ENCODE data around the gene CFI.

The CFI gene

DNA sequence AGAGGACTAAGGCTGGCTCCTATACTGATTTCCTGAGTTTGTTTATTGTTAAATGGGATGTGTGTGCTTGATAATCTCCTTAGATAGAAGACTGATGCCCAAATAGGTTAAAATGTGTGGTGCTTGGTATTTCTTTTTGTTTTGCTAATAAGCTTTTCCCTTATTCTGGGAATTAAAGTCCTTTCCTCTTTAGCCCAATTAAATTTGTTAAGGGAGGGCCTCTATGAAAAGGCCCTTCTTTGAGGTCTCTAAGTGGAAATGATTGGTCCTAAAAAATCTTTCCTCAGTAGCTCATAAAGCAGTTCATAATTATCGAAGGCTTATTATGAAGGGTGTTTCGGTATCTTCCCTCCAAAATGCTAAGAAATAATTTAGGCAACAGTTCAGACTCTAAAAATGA, 25.9 kb upstream of the CFI start, which contains the start of gene RRH:
Gene RRH (plus strand): TSS at position 301 of the 400 bp plus-strand sequence. CDS start 56 bp downstream, at position 357.
- TF ChIP-seq, protein P1, sequence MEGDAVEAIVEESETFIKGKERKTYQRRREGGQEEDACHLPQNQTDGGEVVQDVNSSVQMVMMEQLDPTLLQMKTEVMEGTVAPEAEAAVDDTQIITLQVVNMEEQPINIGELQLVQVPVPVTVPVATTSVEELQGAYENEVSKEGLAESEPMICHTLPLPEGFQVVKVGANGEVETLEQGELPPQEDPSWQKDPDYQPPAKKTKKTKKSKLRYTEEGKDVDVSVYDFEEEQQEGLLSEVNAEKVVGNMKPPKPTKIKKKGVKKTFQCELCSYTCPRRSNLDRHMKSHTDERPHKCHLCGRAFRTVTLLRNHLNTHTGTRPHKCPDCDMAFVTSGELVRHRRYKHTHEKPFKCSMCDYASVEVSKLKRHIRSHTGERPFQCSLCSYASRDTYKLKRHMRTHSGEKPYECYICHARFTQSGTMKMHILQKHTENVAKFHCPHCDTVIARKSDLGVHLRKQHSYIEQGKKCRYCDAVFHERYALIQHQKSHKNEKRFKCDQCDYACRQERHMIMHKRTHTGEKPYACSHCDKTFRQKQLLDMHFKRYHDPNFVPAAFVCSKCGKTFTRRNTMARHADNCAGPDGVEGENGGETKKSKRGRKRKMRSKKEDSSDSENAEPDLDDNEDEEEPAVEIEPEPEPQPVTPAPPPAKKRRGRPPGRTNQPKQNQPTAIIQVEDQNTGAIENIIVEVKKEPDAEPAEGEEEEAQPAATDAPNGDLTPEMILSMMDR (conservative IDR thresholded peaks at IDR 0.05; ENCODE audit: low read depth, low read length), result no peak
- no peak for DNase-seq (ENCODE audit: low read depth)
- no peak within 1 kb of the TSS for H3K4me3 ChIP-seq (ENCODE audit: low read length)

DNA sequence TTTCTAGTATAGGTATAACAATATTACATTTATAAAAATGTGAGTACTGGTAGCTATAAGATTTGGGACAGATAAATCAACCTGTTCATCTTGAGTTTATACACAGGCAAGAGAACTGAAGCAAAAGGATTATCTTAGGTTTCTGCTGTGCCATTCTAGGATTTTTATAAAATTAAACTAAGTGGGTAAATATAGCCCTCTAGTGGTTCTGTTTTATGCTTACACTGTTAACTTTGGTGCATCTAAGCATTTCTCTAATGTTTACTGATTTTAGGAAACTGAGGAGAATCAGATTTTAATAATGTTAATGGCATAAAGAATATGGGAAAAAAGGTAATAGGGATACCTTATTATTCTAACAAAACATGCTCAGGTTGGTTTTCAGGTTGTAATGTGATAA, 24.9 kb upstream of the CFI start:
- TF ChIP-seq, protein P1 (conservative IDR thresholded peaks at IDR 0.05; ENCODE audit: low read depth, low read length), result peak; percentile 51
- no peak for DNase-seq (ENCODE audit: low read depth)
- H3K4me3 ChIP-seq (ENCODE audit: low read length), result no peak overlapping the region

DNA sequence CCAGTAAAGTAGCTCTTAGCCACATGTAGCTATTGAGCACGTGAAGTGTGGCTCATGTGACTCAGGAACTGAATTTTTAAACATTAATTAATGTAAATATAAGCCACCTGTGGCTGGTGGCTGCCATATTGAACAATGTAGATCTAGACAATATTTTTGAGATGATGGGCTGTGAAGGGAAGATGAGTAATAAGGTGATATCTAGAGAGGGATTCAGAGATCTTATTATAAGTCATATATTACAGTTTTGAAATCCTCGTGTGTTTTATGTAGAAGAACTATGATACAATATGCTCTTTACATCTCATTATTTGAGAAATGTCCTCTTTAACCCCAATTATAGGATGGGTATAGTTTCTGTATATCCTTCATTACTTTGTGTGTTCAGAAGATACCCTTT, 19.4 kb upstream of the CFI start:
- no peak overlapping the region for H3K4me3 ChIP-seq (ENCODE audit: low read length)
- TF ChIP-seq, protein P1 (conservative IDR thresholded peaks at IDR 0.05; ENCODE audit: low read depth, low read length), result no peak
- no peak for DNase-seq (ENCODE audit: low read depth)

DNA sequence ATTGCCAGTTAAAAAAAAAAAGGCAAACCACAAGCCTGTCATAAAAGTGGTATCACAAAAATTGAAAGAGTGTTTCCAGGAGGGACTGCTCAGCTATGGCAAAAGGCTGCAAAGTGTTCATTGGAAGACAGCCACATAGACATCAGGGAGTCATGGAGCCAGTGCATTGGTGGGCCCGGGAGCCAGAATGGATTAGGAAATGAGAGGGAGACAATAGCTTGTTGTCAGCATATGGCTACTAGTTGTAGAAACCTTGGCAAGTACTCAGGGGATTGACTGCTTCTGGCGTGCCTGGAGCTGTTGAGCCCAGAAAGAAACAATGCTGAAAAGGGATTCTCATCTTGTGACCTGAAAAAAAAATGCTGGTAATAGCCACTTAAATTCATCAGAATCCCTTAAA, 18.8 kb upstream of the CFI start:
- peak; percentile 43 for DNase-seq (ENCODE audit: low read depth)
- TF ChIP-seq, protein P1 (conservative IDR thresholded peaks at IDR 0.05; ENCODE audit: low read depth, low read length), result no peak
- no peak overlapping the region for H3K4me3 ChIP-seq (ENCODE audit: low read length)

DNA sequence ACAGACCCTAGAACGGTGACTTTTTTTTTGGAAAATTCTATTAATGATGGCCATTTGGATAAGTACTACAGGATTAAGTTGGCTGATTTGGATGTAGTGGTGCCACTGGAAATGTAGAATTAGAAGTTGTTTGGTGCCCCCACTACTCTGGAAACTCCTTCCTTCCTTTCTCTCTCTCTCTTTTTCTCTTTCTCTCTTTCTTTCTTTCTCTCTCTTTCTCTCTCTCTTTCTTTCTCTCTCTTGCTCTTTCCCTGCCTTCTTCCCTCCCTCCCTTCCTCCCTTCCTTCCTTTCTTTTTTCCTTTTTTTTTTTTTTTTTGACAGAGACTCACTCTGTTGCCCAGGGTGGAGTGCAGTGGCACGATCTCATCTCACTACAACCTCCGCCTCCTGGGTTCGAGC, 16.5 kb upstream of the CFI start:
- TF ChIP-seq, protein P1 (conservative IDR thresholded peaks at IDR 0.05; ENCODE audit: low read depth, low read length), result no peak
- DNase-seq (ENCODE audit: low read depth), result no peak
- no peak overlapping the region for H3K4me3 ChIP-seq (ENCODE audit: low read length)

DNA sequence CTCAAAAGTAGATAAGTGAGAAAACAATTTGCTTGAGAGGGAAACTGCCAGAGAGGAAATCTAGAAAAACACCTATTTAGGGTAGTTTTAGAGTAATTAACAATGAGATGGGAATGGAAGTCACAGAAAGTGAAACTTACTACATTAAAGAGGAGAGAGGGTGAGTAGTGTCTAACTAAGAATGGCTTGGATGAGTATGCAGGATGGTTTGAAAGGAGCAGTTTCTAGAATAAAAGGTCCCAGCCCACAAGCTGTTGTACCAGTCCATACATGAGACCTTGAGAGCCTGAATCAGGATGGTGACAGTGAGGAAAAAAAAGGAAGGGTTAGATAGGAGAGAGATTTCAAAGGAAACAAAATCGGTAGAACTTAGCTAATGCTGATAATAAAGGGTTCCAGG, 15.1 kb upstream of the CFI start:
- TF ChIP-seq, protein P1 (conservative IDR thresholded peaks at IDR 0.05; ENCODE audit: low read depth, low read length), result no peak
- no peak for DNase-seq (ENCODE audit: low read depth)
- peak overlapping the region; percentile 96 for H3K4me3 ChIP-seq (ENCODE audit: low read length)

DNA sequence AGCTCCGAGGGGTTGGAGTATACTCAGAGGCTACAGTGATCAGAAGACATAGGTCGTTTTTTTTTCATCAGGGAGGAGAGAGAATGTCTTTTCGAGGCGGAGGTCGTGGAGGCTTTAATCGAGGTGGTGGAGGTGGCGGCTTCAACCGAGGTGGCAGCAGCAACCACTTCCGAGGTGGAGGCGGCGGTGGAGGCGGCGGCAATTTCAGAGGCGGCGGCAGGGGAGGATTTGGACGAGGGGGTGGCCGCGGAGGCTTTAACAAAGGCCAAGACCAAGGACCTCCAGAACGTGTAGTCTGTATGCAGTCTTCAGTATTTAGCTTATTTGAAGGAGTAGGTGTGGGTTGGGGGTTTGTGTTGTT, 14.3 kb upstream of the CFI start:
- DNase-seq (ENCODE audit: low read depth), result no peak
- TF ChIP-seq, protein P1 (conservative IDR thresholded peaks at IDR 0.05; ENCODE audit: low read depth, low read length), result no peak
- peak overlapping the region; percentile 96 for H3K4me3 ChIP-seq (ENCODE audit: low read length)

Data from retinal pigment epithelial cell (primary cell).